ENCODE measurements around the gene PROSER1.

Gene PROSER1

DNA sequence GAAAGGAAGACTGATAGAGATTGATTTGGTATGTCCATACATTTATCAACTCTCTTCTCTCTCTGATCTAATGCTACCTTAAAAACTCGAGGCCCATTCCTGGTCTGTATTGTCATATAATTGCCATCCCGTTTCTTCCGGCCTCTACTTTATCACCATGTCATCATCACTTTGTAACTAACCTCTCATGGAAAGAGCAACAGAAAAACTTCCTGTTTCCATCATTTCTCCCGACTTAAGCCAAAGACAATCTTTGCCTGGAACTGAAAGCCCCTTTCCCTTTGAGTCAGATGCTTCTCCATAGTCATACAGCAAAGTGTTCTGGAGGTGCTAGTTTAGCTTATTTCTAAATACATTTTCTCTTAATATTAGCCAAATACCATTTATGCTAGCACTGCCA is 44.5 kb downstream of the PROSER1 start:
- TF ChIP-seq GATA3 (IDR thresholded peaks at IDR 0.05; ENCODE audit: low read depth, low read length): no peak
- no peak for TF ChIP-seq GATA2 (IDR thresholded peaks at IDR 0.05; ENCODE audit: low read depth, low read length)

DNA sequence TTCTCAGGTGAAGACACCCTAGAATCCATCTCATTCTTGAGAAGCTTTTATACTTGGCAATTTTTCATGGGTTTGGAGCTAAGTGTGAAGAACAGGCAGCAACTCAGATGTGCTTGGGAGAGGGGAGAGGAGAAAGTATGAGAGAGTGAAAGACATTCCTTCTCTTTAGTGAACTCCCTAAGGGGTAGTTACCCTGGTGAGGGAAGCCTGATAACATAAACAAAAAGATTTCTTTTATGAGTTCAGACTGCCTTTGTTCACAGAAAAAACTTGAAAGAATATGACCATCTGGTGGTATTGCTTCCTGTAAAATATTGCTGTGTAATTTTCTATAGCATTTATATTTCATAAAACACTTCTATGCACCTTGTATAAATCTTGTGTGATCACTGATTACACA is 47.2 kb downstream of the PROSER1 start, which contains the start of gene STOML3:
STOML3 (minus strand) TSS at position 139 of the 400 bp plus-strand sequence; CDS start at position 29, 110 bp downstream.
- TF ChIP-seq GATA3 (IDR thresholded peaks at IDR 0.05; ENCODE audit: low read depth, low read length) (no peak), GATA2 (IDR thresholded peaks at IDR 0.05; ENCODE audit: low read depth, low read length) (no peak)

DNA sequence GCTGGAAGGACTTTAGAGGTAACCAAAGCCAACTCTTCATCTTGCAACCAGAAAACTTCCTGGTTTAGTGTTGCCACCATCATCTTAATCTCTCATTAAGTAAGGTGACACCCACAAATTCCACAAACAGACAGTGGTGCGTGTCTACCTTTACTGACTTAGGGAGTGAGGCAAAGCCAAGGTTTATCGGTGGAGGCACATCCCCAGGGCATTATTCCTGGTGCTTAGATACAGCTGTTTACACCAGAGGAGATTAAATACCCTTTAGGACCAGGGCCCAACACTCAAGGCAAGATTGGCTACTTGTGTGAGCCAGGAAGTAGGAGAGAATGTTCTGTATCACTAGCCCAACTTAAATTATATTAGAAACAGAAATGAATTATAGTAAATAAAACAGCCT is 56.8 kb downstream of the PROSER1 start:
- TF ChIP-seq GATA3 (IDR thresholded peaks at IDR 0.05; ENCODE audit: low read depth, low read length) (no peak), GATA2 (IDR thresholded peaks at IDR 0.05; ENCODE audit: low read depth, low read length) (no peak)

DNA sequence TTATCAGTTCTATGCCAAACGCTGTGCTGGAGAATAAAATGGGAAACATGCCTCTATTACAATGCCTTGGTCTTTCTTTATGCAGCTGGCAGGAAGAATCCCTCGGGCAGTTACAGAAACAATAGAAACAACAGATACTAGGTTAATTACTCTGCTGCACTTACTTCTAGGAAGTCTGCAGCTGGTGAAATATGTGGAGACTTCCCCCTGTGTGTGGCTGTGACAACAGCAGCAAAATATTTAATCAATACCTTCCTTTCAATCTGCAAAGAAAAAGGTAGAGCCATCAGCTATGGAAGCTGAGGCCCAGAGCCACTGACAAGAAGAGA is 57.2 kb downstream of the PROSER1 start:
- no peak for TF ChIP-seq GATA2 (IDR thresholded peaks at IDR 0.05; ENCODE audit: low read depth, low read length)
- no peak for TF ChIP-seq GATA3 (IDR thresholded peaks at IDR 0.05; ENCODE audit: low read depth, low read length)

DNA sequence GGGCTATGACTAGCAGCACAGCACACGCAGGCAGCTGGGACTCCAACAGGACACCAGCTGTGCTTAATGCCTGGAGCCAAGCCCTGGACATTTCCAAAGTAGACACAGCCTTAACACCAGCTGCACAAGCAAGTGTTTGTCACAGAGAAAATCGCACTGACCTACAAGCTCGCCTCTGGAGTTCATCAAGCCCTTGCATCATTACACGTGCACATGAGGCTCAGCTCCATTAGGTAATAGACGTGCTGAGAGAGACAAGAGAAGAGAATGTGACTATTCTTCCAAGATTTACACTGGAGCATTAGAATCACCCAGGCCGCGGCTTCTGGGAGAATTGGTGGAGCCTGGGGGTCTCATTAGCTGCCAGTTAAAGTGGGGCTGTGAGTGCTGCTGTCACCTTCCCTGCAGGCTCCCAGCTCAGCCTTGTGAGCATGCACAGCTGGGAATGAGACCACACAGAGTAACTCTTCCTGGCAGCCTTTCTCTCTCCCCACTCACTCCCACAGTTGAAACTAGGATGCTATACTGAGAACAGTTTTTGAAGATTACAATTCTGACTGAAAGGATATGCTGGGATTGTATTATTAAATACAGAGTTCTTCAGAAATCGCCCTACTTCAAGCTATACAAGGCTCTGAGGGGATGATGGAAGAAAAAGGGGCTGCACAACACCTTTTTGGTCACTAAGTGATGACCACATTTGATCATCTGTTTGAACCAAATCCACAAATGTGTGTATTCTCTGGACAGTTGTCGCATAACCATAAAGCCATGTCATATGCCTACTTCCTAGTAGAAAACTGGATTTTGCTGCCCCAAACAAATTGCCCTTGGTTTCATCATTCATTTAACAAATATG is 57.8 kb downstream of the PROSER1 start:
- no peak for TF ChIP-seq GATA3 (IDR thresholded peaks at IDR 0.05; ENCODE audit: low read depth, low read length)
- no peak for TF ChIP-seq GATA2 (IDR thresholded peaks at IDR 0.05; ENCODE audit: low read depth, low read length)

DNA sequence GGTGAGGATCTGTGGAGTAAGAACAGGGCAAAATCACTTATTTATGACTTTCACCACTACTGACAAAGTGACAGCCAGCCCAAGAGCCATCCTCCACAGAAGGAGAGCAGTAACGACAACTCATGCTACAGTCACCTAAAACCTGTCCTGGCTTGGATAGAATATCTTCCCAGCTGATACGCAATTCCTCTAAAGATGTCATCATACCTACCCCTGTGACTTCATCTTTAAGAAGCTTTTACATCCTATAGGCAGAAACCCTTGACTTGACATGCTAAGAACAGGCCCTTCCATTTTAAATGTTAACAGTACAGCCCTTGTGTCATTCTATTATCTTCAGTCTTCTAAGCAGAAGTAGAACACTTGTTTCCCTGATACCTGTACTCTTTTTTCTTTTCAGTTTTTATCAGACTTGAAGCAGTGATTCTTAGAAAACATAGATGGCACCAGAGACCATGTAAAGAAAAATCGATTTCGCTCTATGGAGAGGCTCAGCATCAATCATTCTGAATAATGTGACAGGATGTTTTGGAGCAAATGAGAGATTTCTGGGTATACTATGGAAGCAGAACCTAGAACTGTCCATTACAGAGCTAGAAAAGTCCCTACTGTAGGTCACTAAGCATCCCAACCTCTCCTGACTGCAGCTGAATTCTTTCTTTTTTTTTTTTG is 67.4 kb downstream of the PROSER1 start:
- no peak for TF ChIP-seq GATA3 (IDR thresholded peaks at IDR 0.05; ENCODE audit: low read depth, low read length)
- TF ChIP-seq GATA2 (IDR thresholded peaks at IDR 0.05; ENCODE audit: low read depth, low read length): no peak

DNA sequence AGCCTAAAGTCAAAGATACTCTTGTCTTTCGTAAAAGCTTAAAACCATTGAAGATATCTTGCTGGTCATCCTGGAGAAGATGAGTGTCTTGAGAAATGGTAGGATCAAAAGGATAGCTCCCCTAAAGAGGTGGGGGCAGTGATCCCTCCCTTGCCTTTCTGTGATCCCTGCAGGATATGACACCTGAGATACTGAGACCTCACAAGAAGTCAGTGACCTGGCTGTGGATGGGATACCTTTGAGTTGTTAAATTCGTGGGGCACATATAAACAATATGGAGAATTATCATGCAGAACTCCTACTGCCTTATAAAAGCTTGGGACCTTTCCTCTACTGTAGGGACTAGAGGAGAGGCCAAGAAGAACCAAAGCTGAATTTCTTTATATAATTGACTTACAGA is 68.7 kb downstream of the PROSER1 start:
- TF ChIP-seq GATA3 (IDR thresholded peaks at IDR 0.05; ENCODE audit: low read depth, low read length) (no peak), GATA2 (IDR thresholded peaks at IDR 0.05; ENCODE audit: low read depth, low read length) (no peak)

GRCh38 chr13:38967446-38967845 is 70.4 kb downstream of the PROSER1 start:
- no peak for TF ChIP-seq GATA3 (IDR thresholded peaks at IDR 0.05; ENCODE audit: low read depth, low read length)
- no peak for TF ChIP-seq GATA2 (IDR thresholded peaks at IDR 0.05; ENCODE audit: low read depth, low read length)

- TF ChIP-seq GATA2 (IDR thresholded peaks at IDR 0.05; ENCODE audit: low read depth, low read length): no peak
Observed at GRCh38 chr13:38965281-38965680, 72.6 kb downstream of the PROSER1 start.

DNA sequence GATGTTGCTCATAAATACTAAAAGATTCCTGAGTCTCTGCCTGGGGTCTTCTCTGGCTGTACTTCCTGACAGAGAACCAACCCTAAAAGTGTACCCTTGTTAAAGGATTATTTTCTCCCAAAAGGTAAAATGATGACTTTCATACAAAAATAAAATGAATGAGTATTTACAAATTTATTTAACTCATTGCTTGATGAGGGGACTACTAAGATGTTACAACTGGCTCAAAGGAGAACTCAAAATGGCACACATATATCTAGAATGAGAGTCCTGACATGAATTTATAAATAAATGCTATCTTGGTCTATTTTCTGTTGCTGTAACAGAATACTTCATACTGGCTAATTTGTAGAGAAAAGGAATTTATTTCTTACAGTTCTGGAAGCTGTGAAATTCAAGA is 77.7 kb downstream of the PROSER1 start:
- no peak for TF ChIP-seq GATA3 (IDR thresholded peaks at IDR 0.05; ENCODE audit: low read depth, low read length)
- TF ChIP-seq GATA2 (IDR thresholded peaks at IDR 0.05; ENCODE audit: low read depth, low read length): no peak

All from SH-SY5Y (cell line).